CD4-positive, CD25-positive, alpha-beta regulatory T cell (primary cell): ENCODE data around the gene TPCN2. TPM values are rescaled to one million over a fixed set of nuclear protein-coding genes. Genes with fewer than 3 reads are reported as not detected.
"Not testable (repeated sequence)": the region's sequence is repeated elsewhere in the genome, so short reads cannot be mapped to it uniquely, and the experiment has no call there.

Experiments
- ATAC-seq, 2 donors: fragments of 150-1000 bp; cut with Tn5 transposase; one replicate each; pipeline ENCODE4 v1.10.0; 2021; ENCODE audit warnings: low read depth in 2 of 2, moderate number of reproducible peaks in 2 of 2, moderate library complexity in 1 of 2
- DNase-seq, 3 donors: peaks; one replicate each; pipeline versions ENCODE4 v3.0.0 to v3.0.0-alpha.2; 2012 to 2022; ENCODE audit warnings: mixed read lengths in 1 of 3
- H3K27ac ChIP-seq: one replicate; pipeline ENCODE4 v1.7.0; 2013; ENCODE audit warnings: mild to moderate bottlenecking, low read length; ENCODE audit not compliant: insufficient read depth, poor library complexity, severe bottlenecking
- H3K27me3 ChIP-seq: one replicate; pipeline ENCODE4 v1.7.0; 2013; ENCODE audit warnings: low read length; ENCODE audit not compliant: control insufficient read depth, insufficient read depth
- H3K36me3 ChIP-seq: one replicate; pipeline ENCODE4 v1.7.0; 2013; ENCODE audit warnings: mild to moderate bottlenecking, low read length, moderate library complexity; ENCODE audit not compliant: control insufficient read depth, insufficient read depth
- H3K4me1 ChIP-seq: 2 replicates; pipeline ENCODE4 v1.7.0; 2013; ENCODE audit warnings: mild to moderate bottlenecking, low read length; ENCODE audit not compliant: insufficient read depth, control insufficient read depth, poor library complexity, severe bottlenecking
- H3K4me3 ChIP-seq: one replicate; pipeline ENCODE4 v1.7.0; 2013; ENCODE audit warnings: low read depth, mild to moderate bottlenecking, low read length, moderate library complexity
- H3K9me3 ChIP-seq, 2 experiments: 1 replicate in 1 of 2; 2 replicates in 1 of 2; pipeline ENCODE4 v1.7.0; 2013; ENCODE audit warnings: low read length in 2 of 2, mild to moderate bottlenecking in 1 of 2, moderate library complexity in 1 of 2; ENCODE audit not compliant: control insufficient read depth in 2 of 2
- H3K27ac Mint-ChIP-seq, 3 donors: one replicate each; pipeline ENCODE4 v1.8.0; 2020 to 2022; ENCODE audit warnings: mild to moderate bottlenecking in 3 of 3, mixed read lengths in 3 of 3, moderate library complexity in 2 of 3
- H3K27me3 Mint-ChIP-seq: one replicate; pipeline ENCODE4 v1.8.0; 2022; ENCODE audit warnings: mild to moderate bottlenecking, mixed read lengths
- H3K36me3 Mint-ChIP-seq: one replicate; pipeline ENCODE4 v1.8.0; 2020; ENCODE audit warnings: mixed read lengths
- H3K4me1 Mint-ChIP-seq, 4 donors: one replicate each; pipeline ENCODE4 v1.8.0; 2020 to 2022; ENCODE audit warnings: mixed read lengths in 4 of 4, mild to moderate bottlenecking in 1 of 4
- H3K4me3 Mint-ChIP-seq, 4 donors: one replicate each; pipeline ENCODE4 v1.8.0; 2020 to 2022; ENCODE audit warnings: mild to moderate bottlenecking in 4 of 4, mixed read lengths in 4 of 4, moderate library complexity in 3 of 4
- H3K9me3 Mint-ChIP-seq, 7 donors: one replicate each; pipeline ENCODE4 v1.8.0; 2020 to 2022; ENCODE audit warnings: mixed read lengths in 7 of 7, mild to moderate bottlenecking in 3 of 7, moderate library complexity in 2 of 7
- polyA plus RNA-seq, 4 donors: library from polyadenylated mRNA; unstranded; fragments of 300-500 nt; fragmentation: Illumina TruSeq; gene quantifications; one replicate each; pipeline ENCODE4 v1.2.3, GENCODE V29; 2021
- total RNA-seq: library from RNA; stranded (reverse); gene quantifications from one replicate; pipeline ENCODE4 v1.2.3, GENCODE V29; 2022

Gene TPCN2
- total and polyA plus RNA-seq, 5 donors from 2014 or later = 5.9 to 20.5 (median 6.6) TPM

DNA sequence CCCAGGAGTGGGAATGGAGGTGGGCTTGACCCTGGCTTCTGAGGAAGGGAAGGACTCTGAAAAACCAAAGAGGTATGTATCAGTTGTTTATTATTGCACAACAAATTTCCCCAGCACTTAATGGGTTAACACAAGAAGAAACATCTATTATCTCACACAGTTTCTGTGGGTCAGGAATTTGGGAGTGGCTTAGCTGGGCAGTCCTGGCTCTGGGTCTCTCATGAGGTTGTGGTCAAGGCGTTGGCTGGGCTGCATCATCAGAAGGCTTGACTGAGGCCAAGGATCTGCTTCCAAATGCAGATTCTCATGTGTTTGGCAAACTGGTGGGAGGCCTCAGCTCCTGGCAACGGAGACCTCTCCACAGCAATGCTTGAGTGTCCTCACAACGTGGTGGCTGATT, 89.5 kb downstream of the TPCN2 start:
- Mint-ChIP-seq H3K9me3 (peaks cover 0 to 3% (median 0%) of the 10 kb centered on the region in 7 donors), H3K27me3 (no peaks in the 10 kb centered on the region), H3K36me3 (peaks cover 5% of the 10 kb centered on the region), H3K27ac (peak overlapping the region in 1 of 3 donors; percentile 20), H3K4me3 (no peak overlapping the region), H3K4me1 (peaks cover 0 to 6% (median 2%) of the 10 kb centered on the region in 4 donors)
- H3K4me1 ChIP-seq = no peaks in the 10 kb centered on the region
- H3K4me3 ChIP-seq = no peak overlapping the region
- ATAC-seq = no peak
- no peak for DNase-seq
- no peaks in the 10 kb centered on the region for H3K27me3 ChIP-seq
- H3K9me3 ChIP-seq = no peaks in the 10 kb centered on the region
- H3K36me3 ChIP-seq = no peaks in the 10 kb centered on the region
- no peak overlapping the region for H3K27ac ChIP-seq

DNA sequence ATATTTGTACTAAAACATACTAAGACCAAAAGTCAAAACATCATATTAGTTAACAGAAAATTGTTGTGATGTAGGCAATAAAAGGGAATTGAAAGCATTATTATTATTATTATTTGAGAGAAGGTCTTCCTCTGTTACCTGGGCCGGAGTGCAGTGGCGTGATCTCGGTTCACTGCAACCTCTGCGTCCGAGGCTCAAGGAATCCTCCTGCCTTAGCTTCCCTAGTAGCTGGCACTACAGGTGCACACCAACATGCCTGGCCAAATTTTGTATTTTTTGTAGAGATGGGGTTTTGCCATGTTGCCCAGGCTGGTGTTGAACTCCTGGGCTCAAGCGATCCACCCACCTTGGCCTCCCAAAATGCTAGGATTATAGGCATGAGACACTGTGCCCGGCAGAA, 91.4 kb downstream of the TPCN2 start:
- not testable (repeated sequence) for H3K27ac Mint-ChIP-seq, H3K27ac ChIP-seq, H3K9me3 ChIP-seq, ATAC-seq, H3K4me3 Mint-ChIP-seq, H3K36me3 ChIP-seq, H3K27me3 ChIP-seq, H3K36me3 Mint-ChIP-seq, H3K27me3 Mint-ChIP-seq, H3K4me1 Mint-ChIP-seq, DNase-seq, H3K4me1 ChIP-seq, H3K9me3 Mint-ChIP-seq, H3K4me3 ChIP-seq

DNA sequence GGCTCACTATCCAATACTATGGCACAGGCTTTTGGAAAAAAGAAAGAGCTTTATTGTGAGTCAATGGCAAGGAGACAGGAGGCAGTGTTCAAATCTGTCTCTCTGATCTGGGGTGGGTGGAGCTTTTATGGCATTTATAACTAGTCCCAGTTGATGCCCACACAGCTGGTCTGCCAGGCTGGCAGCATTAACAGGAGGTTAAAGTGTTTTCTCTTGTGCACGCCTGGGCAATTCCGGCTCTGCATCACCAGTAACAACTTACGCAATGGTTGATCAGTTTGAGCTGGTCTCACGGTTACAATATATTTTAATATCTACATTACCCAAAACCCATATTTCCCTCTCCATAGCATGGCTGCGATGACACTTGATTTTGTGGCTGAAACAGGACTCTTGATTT, 91.9 kb downstream of the TPCN2 start:
- Mint-ChIP-seq H3K4me3 (no peak overlapping the region), H3K36me3 (peaks cover 5% of the 10 kb centered on the region), H3K27me3 (no peaks in the 10 kb centered on the region), H3K4me1 (peaks cover 0 to 3% (median 0%) of the 10 kb centered on the region in 4 donors), H3K27ac (no peak overlapping the region), H3K9me3 (peaks cover 0 to 5% (median 2%) of the 10 kb centered on the region in 7 donors)
- ATAC-seq = no peak
- no peak overlapping the region for H3K4me3 ChIP-seq
- peaks cover 0 to under 1% of the 10 kb centered on the region in 2 experiments for H3K9me3 ChIP-seq
- no peak for DNase-seq
- H3K4me1 ChIP-seq = no peaks in the 10 kb centered on the region
- no peaks in the 10 kb centered on the region for H3K36me3 ChIP-seq
- H3K27me3 ChIP-seq = no peaks in the 10 kb centered on the region
- no peak overlapping the region for H3K27ac ChIP-seq

DNA sequence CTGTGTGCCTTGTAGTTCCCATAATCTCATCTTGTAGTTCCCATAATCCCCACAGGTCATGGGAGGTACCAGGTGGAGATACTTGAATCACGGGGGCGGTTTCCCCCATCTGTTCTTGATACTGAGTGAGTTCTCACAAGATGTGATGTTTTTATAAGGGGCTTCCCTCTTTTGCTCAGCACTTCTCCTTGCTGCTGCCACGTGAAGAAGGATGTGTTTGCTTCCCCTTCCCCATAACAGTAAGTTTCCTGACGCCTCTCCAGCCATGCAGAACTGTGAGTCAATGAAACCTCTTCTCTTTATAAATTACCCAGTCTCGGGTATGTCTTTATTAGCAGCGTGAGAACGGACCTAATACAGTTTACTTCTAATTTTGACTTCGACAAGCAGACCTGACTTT, 93.0 kb downstream of the TPCN2 start:
- H3K4me1 Mint-ChIP-seq = peaks cover 0 to 3% (median 0%) of the 10 kb centered on the region in 4 donors
- no peaks in the 10 kb centered on the region for H3K4me1 ChIP-seq
- H3K4me3 ChIP-seq = no peak overlapping the region
- H3K27me3 ChIP-seq = no peaks in the 10 kb centered on the region
- H3K4me3 Mint-ChIP-seq = no peak overlapping the region
- H3K9me3 ChIP-seq = peaks cover 6 to 10% of the 10 kb centered on the region in 2 experiments
- ATAC-seq (no peak), DNase-seq (no peak)
- no peaks in the 10 kb centered on the region for H3K36me3 ChIP-seq
- no peaks in the 10 kb centered on the region for H3K36me3 Mint-ChIP-seq
- no peaks in the 10 kb centered on the region for H3K27me3 Mint-ChIP-seq
- no peak overlapping the region for H3K27ac ChIP-seq
- H3K9me3 Mint-ChIP-seq = peaks cover 3 to 12% (median 7%) of the 10 kb centered on the region in 7 donors
- no peak overlapping the region for H3K27ac Mint-ChIP-seq

DNA sequence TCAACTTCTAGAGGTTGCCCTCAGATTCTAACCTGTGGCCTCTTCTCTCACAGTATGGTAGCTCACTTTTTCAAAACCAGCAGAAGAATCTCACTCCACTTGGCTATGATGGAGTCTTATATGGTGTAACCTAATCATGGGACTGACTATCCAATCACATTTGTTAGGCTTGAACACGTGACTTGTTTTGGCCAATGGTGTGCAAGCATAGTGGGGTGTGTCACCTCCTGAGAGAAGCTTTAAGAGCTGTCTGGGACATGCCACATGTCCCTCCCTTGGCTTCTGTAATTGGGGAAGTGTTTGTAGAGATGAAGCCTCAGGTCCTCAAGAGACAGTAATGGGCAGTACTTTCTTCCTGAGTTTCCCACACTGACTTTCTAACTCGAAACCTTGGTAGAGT, 94.2 kb downstream of the TPCN2 start:
- ATAC-seq (no peak), DNase-seq (no peak)
- Histone ChIP-seq H3K27ac (no peak overlapping the region), H3K9me3 (peaks cover 6 to 14% of the 10 kb centered on the region in 2 experiments), H3K36me3 (no peaks in the 10 kb centered on the region), H3K4me1 (no peaks in the 10 kb centered on the region), H3K4me3 (no peak overlapping the region), H3K27me3 (no peaks in the 10 kb centered on the region)
- peaks cover 3 to 16% (median 7%) of the 10 kb centered on the region in 7 donors for H3K9me3 Mint-ChIP-seq
- no peak overlapping the region for H3K27ac Mint-ChIP-seq
- H3K4me3 Mint-ChIP-seq = no peak overlapping the region
- H3K27me3 Mint-ChIP-seq = no peaks in the 10 kb centered on the region
- no peaks in the 10 kb centered on the region for H3K36me3 Mint-ChIP-seq
- H3K4me1 Mint-ChIP-seq = no peaks in the 10 kb centered on the region

DNA sequence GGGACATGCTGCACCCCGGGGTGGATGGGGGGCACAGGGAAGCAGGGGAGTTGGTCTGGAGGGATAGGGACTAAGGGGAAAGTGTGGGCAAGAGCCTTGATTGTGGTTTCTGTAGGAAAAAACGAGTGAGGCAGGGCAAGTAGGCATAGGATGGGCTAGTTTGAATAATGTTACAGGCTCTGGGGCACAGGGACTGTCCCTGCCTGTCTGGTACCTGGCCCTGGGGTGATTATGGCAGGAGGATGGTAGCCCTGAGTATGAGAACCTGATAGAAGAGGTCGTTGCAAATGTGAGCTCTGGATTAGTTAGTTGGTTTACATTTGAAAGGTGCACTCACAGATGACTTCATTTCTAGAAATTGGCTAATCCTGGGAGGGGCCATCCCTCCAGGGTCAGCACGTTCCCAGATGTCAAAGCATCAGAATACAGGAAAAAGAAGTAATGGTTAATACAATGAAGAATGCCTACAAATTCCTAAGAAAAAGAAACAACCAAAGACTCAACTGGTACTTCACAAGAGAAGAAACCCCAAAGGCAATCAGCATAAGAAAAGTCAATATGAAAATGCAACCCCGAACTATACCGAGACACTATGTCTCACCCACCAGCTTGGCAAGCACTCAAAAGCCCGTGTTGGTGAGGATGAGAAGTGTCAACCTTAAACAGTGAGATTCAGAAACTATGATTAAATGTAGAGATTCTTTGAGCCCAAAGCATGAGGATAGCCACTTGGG, 95.8 kb downstream of the TPCN2 start:
- DNase-seq (no peak), ATAC-seq (no peak)
- Histone ChIP-seq H3K27me3 (no peaks in the 10 kb centered on the region), H3K36me3 (no peaks in the 10 kb centered on the region), H3K4me1 (no peaks in the 10 kb centered on the region), H3K27ac (no peak overlapping the region), H3K4me3 (no peak overlapping the region), H3K9me3 (peaks cover 6 to 14% of the 10 kb centered on the region in 2 experiments)
- Mint-ChIP-seq H3K27me3 (no peaks in the 10 kb centered on the region), H3K4me3 (no peak overlapping the region), H3K27ac (no peak overlapping the region), H3K9me3 (peaks cover 3 to 18% (median 9%) of the 10 kb centered on the region in 7 donors), H3K36me3 (peaks cover 3% of the 10 kb centered on the region), H3K4me1 (peaks cover 0 to 3% (median 0%) of the 10 kb centered on the region in 4 donors)

DNA sequence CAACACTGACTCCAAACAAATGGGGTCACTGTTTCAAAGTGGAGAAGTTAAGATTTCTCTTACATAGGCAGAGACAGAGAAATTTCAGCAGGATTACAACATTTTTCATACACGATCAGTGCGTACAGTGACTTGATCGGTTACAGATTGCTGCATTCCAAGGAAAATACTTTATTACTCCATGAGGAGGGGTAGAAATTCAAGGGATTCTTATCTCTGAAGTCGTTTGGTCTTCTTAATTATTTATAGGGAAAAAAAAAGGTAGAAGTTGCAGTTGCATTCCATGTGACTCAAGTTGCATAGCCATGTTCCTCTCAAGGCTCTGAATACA, 96.3 kb downstream of the TPCN2 start:
- no peaks in the 10 kb centered on the region for H3K4me1 ChIP-seq
- no peaks in the 10 kb centered on the region for H3K27me3 ChIP-seq
- no peak overlapping the region for H3K27ac ChIP-seq
- peaks cover 4% of the 10 kb centered on the region for H3K36me3 Mint-ChIP-seq
- H3K27ac Mint-ChIP-seq = no peak overlapping the region
- H3K4me3 Mint-ChIP-seq = no peak overlapping the region
- ATAC-seq (no peak), DNase-seq (no peak)
- no peak overlapping the region for H3K4me3 ChIP-seq
- H3K9me3 Mint-ChIP-seq = peaks cover 3 to 18% (median 9%) of the 10 kb centered on the region in 7 donors
- H3K27me3 Mint-ChIP-seq = no peaks in the 10 kb centered on the region
- H3K4me1 Mint-ChIP-seq = peaks cover 0 to 3% (median 0%) of the 10 kb centered on the region in 4 donors
- H3K36me3 ChIP-seq = no peaks in the 10 kb centered on the region
- peaks cover 6 to 14% of the 10 kb centered on the region in 2 experiments for H3K9me3 ChIP-seq

DNA sequence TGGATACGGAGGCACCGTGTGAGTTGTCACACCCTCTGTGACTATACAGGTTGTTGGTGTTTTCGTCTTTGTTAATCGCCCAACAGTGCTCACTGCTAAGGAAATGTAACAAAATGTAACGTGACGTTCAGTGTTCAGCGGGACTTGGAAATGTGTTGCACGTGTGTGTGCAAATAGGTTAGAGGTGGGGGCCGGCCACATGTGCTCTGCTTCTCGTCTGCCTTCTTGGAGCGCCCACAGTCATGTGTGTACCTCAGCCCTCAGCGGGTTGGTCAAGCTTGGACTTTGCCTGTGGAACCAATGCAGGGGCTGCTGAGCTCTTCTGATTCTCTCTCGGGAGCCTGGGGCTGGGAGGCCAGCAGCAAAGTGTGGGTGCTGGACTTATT, 99.6 kb downstream of the TPCN2 start:
- Histone ChIP-seq H3K36me3 (no peaks in the 10 kb centered on the region), H3K4me1 (no peaks in the 10 kb centered on the region), H3K27me3 (no peaks in the 10 kb centered on the region), H3K9me3 (peaks cover 6 to 14% of the 10 kb centered on the region in 2 experiments), H3K4me3 (no peak overlapping the region), H3K27ac (no peak overlapping the region)
- H3K4me1 Mint-ChIP-seq = peaks cover 0 to 5% (median 2%) of the 10 kb centered on the region in 4 donors
- H3K4me3 Mint-ChIP-seq = no peak overlapping the region
- H3K27ac Mint-ChIP-seq = no peak overlapping the region
- ATAC-seq = no peak
- H3K9me3 Mint-ChIP-seq = peaks cover 2 to 23% (median 9%) of the 10 kb centered on the region in 7 donors
- no peaks in the 10 kb centered on the region for H3K27me3 Mint-ChIP-seq
- peaks cover 7% of the 10 kb centered on the region for H3K36me3 Mint-ChIP-seq
- DNase-seq = no peak
